Measurements from ENCODE around the gene GFOD1.
"Not testable (repeated sequence)": the region's sequence is repeated elsewhere in the genome, so short reads cannot be mapped to it uniquely, and the experiment has no call there.

Gene GFOD1

GRCh38 chr6:13398421-13398994, 88.9 kb downstream of the GFOD1 start:
- no peak for DNase-seq

- DNase-seq: no peak
These were observed 89.4 kb downstream of the GFOD1 start for GRCh38 chr6:13398069-13398381.

- no peak for DNase-seq
These were observed 89.9 kb downstream of the GFOD1 start for GRCh38 chr6:13397359-13398068.

GRCh38 chr6:13396241-13396792, 91.1 kb downstream of the GFOD1 start:
- no peak for DNase-seq

GRCh38 chr6:13395272-13396237, 91.8 kb downstream of the GFOD1 start:
- no peak for DNase-seq

GRCh38 chr6:13392462-13392861, 94.9 kb downstream of the GFOD1 start:
- DNase-seq: no peak

- DNase-seq: no peak
These were observed 95.9 kb downstream of the GFOD1 start for GRCh38 chr6:13391537-13391936.

GRCh38 chr6:13390658-13391057, 96.7 kb downstream of the GFOD1 start:
- no peak for DNase-seq

GRCh38 chr6:13389237-13389636, 98.2 kb downstream of the GFOD1 start:
- not testable (repeated sequence) for DNase-seq

GRCh38 chr6:13388769-13389168, 98.6 kb downstream of the GFOD1 start:
- DNase-seq: not testable (repeated sequence)

- DNase-seq: no peak
These were observed 102.4 kb downstream of the GFOD1 start for GRCh38 chr6:13384966-13385365.

- no peak for DNase-seq
These were observed 102.9 kb downstream of the GFOD1 start for GRCh38 chr6:13384506-13384905.

- no peak for DNase-seq
These were observed 103.9 kb downstream of the GFOD1 start for GRCh38 chr6:13383328-13384163.

GRCh38 chr6:13380761-13381160, 106.6 kb downstream of the GFOD1 start:
- no peak for DNase-seq

GRCh38 chr6:13378669-13379590, 108.5 kb downstream of the GFOD1 start:
- no peak for DNase-seq

GRCh38 chr6:13377054-13377758, 110.2 kb downstream of the GFOD1 start:
- no peak for DNase-seq

- DNase-seq: no peak
These were observed 112.0 kb downstream of the GFOD1 start for GRCh38 chr6:13375360-13375878.

- DNase-seq: no peak
These were observed 113.5 kb downstream of the GFOD1 start for GRCh38 chr6:13373919-13374318.

GRCh38 chr6:13373488-13373886, 113.9 kb downstream of the GFOD1 start:
- no peak for DNase-seq

GRCh38 chr6:13372688-13373487, 114.5 kb downstream of the GFOD1 start:
- DNase-seq: no peak
